ENCODE measurements around the gene SLC35C1.

Gene SLC35C1

DNA sequence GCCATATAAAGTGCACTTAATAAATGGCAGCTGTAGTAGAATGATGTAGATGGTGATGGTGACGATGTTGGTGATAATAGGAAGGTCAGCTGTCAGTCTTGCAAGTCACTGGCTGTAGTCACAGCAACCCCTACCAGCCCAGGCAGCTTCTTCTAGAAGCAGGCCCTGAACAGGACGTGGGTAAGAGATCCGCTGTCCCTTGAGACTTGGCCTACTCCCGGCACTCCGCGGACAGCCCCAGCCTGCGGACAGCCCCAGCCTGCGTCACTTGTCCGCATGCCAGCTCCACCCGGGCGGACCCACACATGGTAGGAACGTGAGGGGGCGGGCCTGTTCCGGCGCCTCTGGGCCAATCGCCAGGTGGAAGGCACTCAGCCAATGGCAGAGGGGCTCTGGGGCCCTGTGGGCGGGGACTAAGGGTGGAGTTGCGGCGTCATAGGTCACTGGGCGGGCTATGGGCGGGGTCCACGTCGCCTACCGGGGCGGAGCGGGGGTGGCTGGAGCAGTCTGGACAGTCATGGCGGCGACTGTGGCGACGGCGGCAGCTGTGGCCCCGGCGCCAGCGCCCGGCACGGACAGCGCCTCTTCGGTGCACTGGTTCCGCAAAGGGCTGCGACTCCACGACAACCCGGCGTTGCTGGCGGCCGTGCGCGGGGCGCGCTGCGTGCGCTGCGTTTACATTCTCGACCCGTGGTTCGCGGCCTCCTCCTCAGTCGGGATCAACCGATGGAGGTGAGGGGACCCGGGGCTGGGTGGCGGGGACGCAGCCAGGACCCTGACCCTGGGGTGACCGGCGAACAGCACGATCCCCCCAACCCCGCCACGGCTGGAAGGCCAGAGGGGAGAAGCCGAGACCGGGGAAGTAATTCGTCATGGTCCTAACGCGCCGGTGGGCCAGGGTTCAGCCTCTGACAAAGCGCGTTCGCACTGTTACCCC is 42.3 kb downstream of the SLC35C1 start, which contains the start of gene CRY2:
Gene CRY2 (plus strand): TSS at position 502 of the 937 bp plus-strand sequence. CDS start 16 bp downstream, at position 518.
- DNase-seq: peak; percentile 87

GRCh38 chr11:45847911-45848316 is 43.0 kb downstream of the SLC35C1 start:
- peak; percentile 36 for DNase-seq

DNA sequence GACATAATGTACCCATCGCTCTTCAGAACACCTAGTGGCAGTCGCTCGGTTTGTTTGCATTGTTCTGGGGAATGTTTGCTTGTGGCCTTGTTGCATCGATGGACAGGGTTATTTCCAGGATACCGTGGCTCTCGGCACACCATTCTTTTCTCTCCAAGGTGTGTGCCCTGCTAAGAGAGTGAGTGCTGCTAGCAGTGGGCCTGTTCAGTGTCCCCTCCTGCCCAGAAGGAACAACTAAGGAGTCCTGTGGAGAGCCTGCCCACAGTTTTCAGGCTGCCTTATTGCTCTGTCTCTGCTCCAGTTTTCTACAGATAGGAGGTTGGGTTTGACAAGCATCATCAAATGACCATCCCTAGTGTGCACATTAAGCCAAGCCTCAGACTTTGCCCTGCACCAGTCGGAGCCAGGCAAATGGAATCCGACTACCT is 43.7 kb downstream of the SLC35C1 start:
- DNase-seq: no peak

DNA sequence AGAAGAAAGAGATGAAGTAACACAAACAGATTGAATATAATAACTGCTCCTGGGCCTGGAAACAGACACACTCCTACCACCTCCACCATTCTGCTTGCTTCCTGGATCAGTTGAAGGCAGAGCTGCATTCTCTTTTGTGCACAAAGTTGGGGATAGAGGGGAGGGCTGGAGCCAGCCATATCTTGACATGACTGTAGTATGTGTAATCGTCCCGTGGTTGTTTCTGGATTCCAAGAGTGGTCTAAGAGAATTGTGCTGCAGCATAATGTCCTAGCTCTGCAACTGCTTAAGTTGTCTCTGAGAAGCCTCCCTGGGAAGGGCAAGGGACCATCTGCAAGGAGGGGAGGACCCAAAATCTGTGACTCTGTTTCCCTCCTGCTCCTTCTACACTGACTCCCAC is 45.5 kb downstream of the SLC35C1 start:
- no peak for DNase-seq

DNA sequence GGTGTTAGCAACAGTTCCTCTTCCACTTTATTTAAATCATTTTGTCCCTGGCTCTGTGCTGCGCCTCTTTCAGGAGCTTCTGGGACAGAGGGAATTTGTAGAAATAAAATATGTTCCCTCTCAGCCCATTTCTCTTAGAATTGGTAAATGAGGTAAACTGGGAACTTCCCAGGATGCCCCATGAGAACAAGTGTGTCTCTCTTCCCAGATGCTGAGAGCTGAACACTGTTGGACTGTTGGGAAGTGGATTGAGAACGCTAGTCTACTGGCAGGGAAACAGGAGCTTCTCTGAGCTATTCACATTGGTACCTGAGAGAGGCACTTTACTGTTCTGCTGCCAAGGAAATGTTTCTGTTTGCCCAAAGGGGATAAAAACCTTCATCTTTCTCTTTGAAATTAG is 46.3 kb downstream of the SLC35C1 start:
- no peak for DNase-seq

- DNase-seq: no peak
Measured at GRCh38 chr11:45852018-45852711, 47.2 kb downstream of the SLC35C1 start.

DNA sequence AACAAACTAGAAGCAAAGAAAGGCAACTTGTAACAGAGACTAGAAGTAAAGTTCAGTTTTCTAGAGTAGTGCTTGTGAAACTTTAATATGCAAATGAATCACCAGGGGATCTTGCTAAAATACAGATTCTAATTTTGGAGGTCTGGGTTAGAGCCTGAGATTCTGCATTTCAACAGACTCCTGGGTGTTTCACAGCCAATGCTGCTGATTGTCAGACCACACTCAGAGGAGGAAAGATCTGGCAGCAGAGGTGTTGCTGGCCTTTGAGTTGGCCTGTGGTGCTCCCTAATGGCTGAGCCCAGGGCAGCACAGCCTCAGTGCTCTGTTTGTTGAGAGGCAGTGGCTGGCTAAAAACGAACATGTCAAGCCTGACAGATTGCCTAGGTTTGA is 47.8 kb downstream of the SLC35C1 start:
- no peak for DNase-seq

DNA sequence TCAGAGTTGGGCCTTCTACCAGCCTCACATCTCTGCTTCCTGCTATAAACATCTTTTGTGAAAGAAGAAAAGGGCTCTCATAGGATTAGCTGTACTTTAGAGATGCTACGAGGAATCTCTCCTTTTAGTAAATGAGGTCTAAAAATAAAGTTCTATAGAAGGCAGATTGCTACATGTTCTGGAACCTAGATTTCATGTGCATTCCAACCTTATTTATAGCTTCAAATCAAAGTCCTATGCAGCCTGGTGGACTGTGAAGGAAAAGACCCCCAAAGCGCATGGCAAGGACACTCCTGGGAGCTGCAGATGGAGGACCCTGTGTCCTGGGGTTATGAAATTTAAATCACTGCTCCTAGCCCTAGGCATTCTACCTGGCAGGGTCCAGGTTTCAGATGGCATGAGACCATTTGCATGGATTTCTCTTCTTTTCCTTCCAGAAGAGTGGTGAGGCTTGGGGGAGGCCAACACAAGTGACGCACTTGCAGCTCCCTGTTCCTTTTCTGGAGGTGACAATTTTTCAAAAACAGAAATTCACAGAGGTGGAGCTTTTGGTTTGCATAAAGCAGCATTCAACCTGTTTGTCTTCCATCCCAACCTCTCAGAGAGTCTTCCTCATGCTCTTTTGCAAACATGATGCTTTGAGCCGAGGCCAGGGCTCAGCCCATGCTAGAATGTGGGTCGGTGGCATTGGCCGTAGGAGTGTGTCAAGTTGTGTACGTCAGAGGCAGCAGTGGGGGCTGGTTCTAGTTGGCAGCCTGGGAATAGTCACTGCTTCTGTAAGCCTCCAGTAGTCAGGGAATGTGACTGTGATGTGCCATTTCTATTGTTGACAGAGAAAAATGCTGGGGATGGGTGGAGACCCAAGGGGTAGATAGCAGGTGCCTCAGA is 48.6 kb downstream of the SLC35C1 start:
- no peak for DNase-seq

GRCh38 chr11:45855308-45855707 is 50.4 kb downstream of the SLC35C1 start:
- DNase-seq: no peak

DNA sequence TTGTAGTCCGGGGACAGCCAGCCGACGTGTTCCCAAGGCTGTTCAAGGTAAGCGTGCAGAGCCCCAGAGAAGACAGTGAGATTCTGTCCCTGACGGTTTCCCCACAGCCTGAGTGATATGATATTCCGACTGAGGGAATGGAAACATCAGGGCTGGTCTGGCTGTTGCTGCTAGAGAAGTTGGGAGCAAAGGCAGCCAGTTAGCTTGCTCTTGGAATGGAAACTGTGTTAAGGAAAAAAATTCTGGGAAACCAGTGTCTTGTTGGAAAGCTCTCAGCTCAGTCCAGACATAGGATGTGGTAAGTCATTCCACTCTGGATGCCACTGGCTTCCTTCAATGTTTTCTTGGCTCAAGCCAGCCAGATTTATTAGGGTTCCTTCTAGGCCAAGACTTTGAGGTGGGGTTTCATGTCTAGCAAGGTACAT is 51.1 kb downstream of the SLC35C1 start:
- no peak for DNase-seq

DNA sequence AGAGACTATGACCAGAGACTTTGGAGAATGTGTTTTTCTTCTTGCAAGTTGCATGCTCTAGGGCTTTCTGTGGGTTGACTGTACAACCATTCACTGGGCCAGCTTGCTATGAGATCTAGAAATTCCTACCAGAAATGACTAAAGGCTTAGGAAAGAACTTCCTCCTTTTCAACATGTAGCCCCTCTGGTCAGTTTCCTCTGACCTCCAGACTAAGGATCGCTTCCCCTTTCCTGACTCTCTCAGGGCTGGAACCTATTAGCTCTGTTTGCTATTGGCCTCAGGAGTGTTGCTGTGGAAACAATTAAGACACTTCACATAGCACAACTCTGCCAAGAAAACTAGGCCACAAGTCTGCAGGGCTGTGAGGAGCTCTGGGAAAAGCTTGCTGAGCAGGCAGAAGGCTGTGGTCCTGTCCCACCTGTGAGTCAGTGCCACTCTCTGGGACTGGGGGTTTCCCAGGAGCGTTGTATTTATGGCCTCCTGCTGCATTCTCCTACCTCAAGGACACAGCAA is 53.1 kb downstream of the SLC35C1 start:
- DNase-seq: no peak

DNA sequence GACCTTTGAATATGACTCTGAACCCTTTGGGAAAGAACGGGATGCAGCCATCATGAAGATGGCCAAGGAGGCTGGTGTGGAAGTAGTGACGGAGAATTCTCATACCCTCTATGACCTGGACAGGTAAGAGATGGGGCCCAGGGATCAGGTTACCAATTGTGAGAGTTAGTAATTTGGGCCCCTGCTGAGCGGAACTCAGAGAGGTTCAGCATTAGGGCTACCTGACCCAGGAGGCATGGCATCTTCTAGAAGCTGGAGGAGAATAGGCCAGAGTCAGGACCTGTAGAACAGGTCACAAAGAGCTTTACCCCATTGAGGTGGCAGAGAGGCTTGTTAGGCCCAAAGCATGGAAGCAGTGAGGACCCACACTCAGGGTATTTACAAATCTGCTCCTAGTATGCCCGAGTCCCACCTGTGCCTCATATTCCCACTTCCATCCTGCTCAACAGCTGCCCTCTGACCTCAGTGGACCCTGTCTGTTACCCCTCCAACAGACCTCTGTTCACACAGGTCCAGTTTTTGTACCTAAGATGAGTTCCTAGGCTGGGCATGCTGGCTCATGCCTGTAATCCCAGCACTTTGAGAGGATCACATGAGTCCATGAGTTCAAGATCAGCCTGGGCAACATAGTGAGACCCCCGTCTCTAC is 53.9 kb downstream of the SLC35C1 start:
- no peak for DNase-seq

GRCh38 chr11:45859661-45860140 is 54.8 kb downstream of the SLC35C1 start:
- no peak for DNase-seq

DNA sequence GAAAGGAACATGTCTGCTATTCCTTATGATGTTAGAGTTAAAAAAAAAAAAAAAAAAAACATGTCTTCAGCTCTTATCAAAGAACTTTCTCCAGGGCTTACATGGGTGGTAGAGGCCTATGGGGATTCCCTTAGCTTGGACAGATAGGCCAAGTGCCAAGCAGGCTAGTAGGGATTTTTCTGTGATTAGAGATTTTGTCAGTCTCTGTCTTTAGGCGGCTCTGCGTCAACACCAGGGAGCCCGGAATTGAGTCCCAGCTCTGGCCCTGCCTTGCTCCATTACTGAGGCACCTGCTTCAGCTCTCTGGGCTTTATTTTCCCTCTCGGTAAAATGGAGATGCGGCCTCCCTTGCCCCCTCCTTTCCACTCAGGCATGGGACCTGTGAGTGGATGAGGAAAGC is 55.4 kb downstream of the SLC35C1 start:
- DNase-seq: no peak

GRCh38 chr11:45860764-45861510 is 56.0 kb downstream of the SLC35C1 start:
- DNase-seq: no peak

Data from NCI-H748 treated with DMSO at 0.1 percent for 48 hours (cell line).